Nephron (organoid): ENCODE measurements around the gene SLC13A3.

ENCODE experiments used
- H3K27ac Mint-ChIP-seq, 3 experiments: 2 replicates each; pipeline ENCODE4 v1.8.0; 2020; ENCODE audit warnings: mixed read lengths in 3 of 3, mild to moderate bottlenecking in 2 of 3, moderate library complexity in 1 of 3
- H3K27me3 Mint-ChIP-seq: 2 replicates; pipeline ENCODE4 v1.8.0; 2021; ENCODE audit warnings: low read depth, mild to moderate bottlenecking, moderate library complexity, mixed read lengths
- H3K36me3 Mint-ChIP-seq: 2 replicates; pipeline ENCODE4 v1.8.0; 2020; ENCODE audit warnings: low read depth, mixed read lengths
- H3K4me1 Mint-ChIP-seq: 2 replicates; pipeline ENCODE4 v1.8.0; 2020; ENCODE audit warnings: mixed read lengths
- H3K4me3 Mint-ChIP-seq, 3 experiments: 2 replicates each; pipeline ENCODE4 v1.8.0; 2020; ENCODE audit warnings: mild to moderate bottlenecking in 3 of 3, mixed read lengths in 3 of 3, moderate library complexity in 2 of 3
- H3K9me3 Mint-ChIP-seq: 2 replicates; pipeline ENCODE4 v1.8.0; 2020; ENCODE audit warnings: mixed read lengths
- TF ChIP-seq, protein P1 (sequence below), 3 experiments: fragments of 200-600 bp; sonication (generic); IDR thresholded peaks; one replicate each; pipeline ENCODE4 v1.5.0; 2021; ENCODE audit warnings: antibody characterized with exemption in 3 of 3; ENCODE audit not compliant: unreplicated experiment in 3 of 3

SLC13A3 gene

GRCh38 chr20:46558511-46558959, 92.7 kb downstream of the SLC13A3 start:
- TF ChIP-seq, protein P1, sequence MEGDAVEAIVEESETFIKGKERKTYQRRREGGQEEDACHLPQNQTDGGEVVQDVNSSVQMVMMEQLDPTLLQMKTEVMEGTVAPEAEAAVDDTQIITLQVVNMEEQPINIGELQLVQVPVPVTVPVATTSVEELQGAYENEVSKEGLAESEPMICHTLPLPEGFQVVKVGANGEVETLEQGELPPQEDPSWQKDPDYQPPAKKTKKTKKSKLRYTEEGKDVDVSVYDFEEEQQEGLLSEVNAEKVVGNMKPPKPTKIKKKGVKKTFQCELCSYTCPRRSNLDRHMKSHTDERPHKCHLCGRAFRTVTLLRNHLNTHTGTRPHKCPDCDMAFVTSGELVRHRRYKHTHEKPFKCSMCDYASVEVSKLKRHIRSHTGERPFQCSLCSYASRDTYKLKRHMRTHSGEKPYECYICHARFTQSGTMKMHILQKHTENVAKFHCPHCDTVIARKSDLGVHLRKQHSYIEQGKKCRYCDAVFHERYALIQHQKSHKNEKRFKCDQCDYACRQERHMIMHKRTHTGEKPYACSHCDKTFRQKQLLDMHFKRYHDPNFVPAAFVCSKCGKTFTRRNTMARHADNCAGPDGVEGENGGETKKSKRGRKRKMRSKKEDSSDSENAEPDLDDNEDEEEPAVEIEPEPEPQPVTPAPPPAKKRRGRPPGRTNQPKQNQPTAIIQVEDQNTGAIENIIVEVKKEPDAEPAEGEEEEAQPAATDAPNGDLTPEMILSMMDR (IDR thresholded peaks at IDR 0.05; ENCODE audit: unreplicated experiment in 3 of 3): no peak
- Mint-ChIP-seq H3K36me3 (no peaks in the 10 kb centered on the region), H3K4me3 (no peak overlapping the region), H3K9me3 (no peaks in the 10 kb centered on the region), H3K27me3 (peaks cover 9% of the 10 kb centered on the region), H3K27ac (peak overlapping the region in 2 of 3 experiments; percentile 57 to 80), H3K4me1 (peaks cover 20% of the 10 kb centered on the region)

- H3K27ac Mint-ChIP-seq: no peak overlapping the region
- no peak overlapping the region for H3K4me3 Mint-ChIP-seq
- H3K36me3 Mint-ChIP-seq: no peaks in the 10 kb centered on the region
- TF ChIP-seq, protein P1 (IDR thresholded peaks at IDR 0.05; ENCODE audit: unreplicated experiment in 3 of 3): no peak
- H3K4me1 Mint-ChIP-seq: peaks cover 20% of the 10 kb centered on the region
- H3K27me3 Mint-ChIP-seq: peaks cover 9% of the 10 kb centered on the region
- no peaks in the 10 kb centered on the region for H3K9me3 Mint-ChIP-seq
Measured at GRCh38 chr20:46557231-46557956, 93.9 kb downstream of the SLC13A3 start.

GRCh38 chr20:46555370-46555956, 95.8 kb downstream of the SLC13A3 start:
- H3K9me3 Mint-ChIP-seq: no peaks in the 10 kb centered on the region
- no peaks in the 10 kb centered on the region for H3K36me3 Mint-ChIP-seq
- H3K27ac Mint-ChIP-seq: no peak overlapping the region
- H3K27me3 Mint-ChIP-seq: peaks cover 9% of the 10 kb centered on the region
- peaks cover 20% of the 10 kb centered on the region for H3K4me1 Mint-ChIP-seq
- no peak overlapping the region for H3K4me3 Mint-ChIP-seq
- TF ChIP-seq, protein P1 (IDR thresholded peaks at IDR 0.05; ENCODE audit: unreplicated experiment in 3 of 3): no peak

DNA sequence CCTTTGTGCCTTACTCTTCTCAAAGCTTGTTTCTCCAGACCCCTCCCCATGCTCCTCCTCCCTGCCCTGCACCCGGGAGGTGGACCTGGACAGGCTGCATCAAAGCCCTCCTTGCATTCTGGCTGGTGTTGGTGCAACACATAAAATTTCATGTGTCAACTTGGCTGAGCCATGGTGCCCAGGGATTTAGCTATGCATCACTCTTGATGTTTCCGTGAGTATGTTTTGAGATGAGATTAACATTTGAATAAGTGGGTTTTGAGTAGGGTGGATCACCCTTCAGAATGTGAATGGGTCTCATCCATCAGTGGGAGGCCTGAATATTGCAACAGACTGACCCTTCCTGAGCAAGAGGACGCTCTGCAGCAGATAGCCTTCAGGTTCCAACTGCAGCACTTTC, 96.4 kb downstream of the SLC13A3 start:
- Mint-ChIP-seq H3K4me1 (peaks cover 18% of the 10 kb centered on the region), H3K4me3 (no peak overlapping the region), H3K27me3 (peaks cover 9% of the 10 kb centered on the region), H3K27ac (no peak overlapping the region), H3K9me3 (no peaks in the 10 kb centered on the region), H3K36me3 (no peaks in the 10 kb centered on the region)
- TF ChIP-seq, protein P1 (IDR thresholded peaks at IDR 0.05; ENCODE audit: unreplicated experiment in 3 of 3): no peak

DNA sequence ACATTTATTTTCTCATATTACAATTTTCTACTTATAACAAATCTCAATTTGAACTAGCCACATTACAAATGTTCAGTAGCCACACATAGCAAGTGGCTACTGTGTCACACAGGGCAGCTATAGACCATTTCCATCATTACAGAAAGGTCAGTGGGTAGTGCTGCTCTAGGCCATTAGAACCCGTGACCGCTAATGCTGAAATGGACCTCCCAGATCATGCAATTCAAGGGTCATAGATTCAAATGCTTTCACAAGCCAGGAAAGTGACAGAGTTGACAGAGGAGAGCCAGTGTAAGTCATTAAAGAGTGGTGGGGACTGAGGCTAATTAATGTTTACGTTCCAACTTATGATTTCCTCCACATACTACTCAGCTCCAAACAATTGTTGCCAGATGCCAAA, 97.3 kb downstream of the SLC13A3 start:
- Mint-ChIP-seq H3K27me3 (peaks cover 9% of the 10 kb centered on the region), H3K9me3 (no peaks in the 10 kb centered on the region), H3K4me1 (peaks cover 12% of the 10 kb centered on the region), H3K27ac (no peak overlapping the region), H3K36me3 (no peaks in the 10 kb centered on the region), H3K4me3 (no peak overlapping the region)
- TF ChIP-seq, protein P1 (IDR thresholded peaks at IDR 0.05; ENCODE audit: unreplicated experiment in 3 of 3): no peak
